Right lobe of liver (tissue), 4 donors: ENCODE data around the gene FYN.

Experiments
- CTCF ChIP-seq, 4 donors: fragments of 200-600 bp in 3 of 4; fragments of 450-650 bp in 1 of 4; IDR thresholded peaks; one replicate each; pipeline versions ENCODE4 v1.5.1 to v1.8.0; 2016 to 2022; ENCODE audit warnings: antibody characterized with exemption in 4 of 4, mild to moderate bottlenecking in 2 of 4
- POLR2A ChIP-seq: fragments of 450-650 bp; IDR thresholded peaks from one replicate; pipeline ENCODE4 v1.6.1; 2017; ENCODE audit warnings: antibody characterized with exemption, mild to moderate bottlenecking
- donor health status: DM: no; HTN: no; CAD: no.
- donor health status: DM: no; HTN: no; CAD: no.
- donor health status: DM: no; HTN: yes; CAD: no.

- TF ChIP-seq POLR2A = no peak
- no peak for TF ChIP-seq CTCF (IDR thresholded peaks at IDR 0.05)
These were observed 34.3 kb downstream of the FYN start for GRCh38 chr6:111838749-111839484.
